DOHH2 (cell line): Measurements from ENCODE around the gene TUSC1.
"Not testable (repeated sequence)": the region's sequence is repeated elsewhere in the genome, so short reads cannot be mapped to it uniquely, and the experiment has no call there.

Experiments
- H3F3A ChIP-seq: fragments of 200-600 bp; sonication (generic), shearing (Covaris generic); 2 replicates; pipeline ENCODE4 v1.6.0; 2016; ENCODE audit warnings: antibody characterized with exemption, mild to moderate bottlenecking; ENCODE audit not compliant: control insufficient read depth, insufficient read depth
- H3K27ac ChIP-seq: fragments of 200-600 bp; sonication (generic); 2 replicates; pipeline ENCODE4 v1.5.1; 2014; ENCODE audit warnings: low read depth, mild to moderate bottlenecking, low read length, moderate library complexity
- H3K27me3 ChIP-seq: fragments of 200-600 bp; sonication (generic); 2 replicates; pipeline ENCODE4 v1.6.1; 2014; ENCODE audit warnings: mild to moderate bottlenecking, low read length, mixed read lengths; ENCODE audit not compliant: control insufficient read depth
- H3K36me3 ChIP-seq: fragments of 200-600 bp; sonication (generic); 2 replicates; pipeline ENCODE4 v1.6.1; 2014; ENCODE audit warnings: mild to moderate bottlenecking, low read length, moderate library complexity, mixed read lengths; ENCODE audit not compliant: control insufficient read depth
- H3K4me1 ChIP-seq: fragments of 200-600 bp; sonication (generic); 2 replicates; pipeline ENCODE4 v1.6.1; 2014; ENCODE audit warnings: mild to moderate bottlenecking, low read length, mixed read lengths; ENCODE audit not compliant: control insufficient read depth
- H3K4me2 ChIP-seq: fragments of 200-600 bp; sonication (generic); 2 replicates; pipeline ENCODE4 v1.6.0; 2014; ENCODE audit warnings: mild to moderate bottlenecking, low read length, moderate library complexity
- H3K4me3 ChIP-seq: fragments of 200-600 bp; sonication (generic); 2 replicates; pipeline ENCODE4 v1.5.1; 2014; ENCODE audit warnings: mild to moderate bottlenecking, low read length, mixed read lengths
- H3K79me2 ChIP-seq: fragments of 200-600 bp; sonication (generic); 2 replicates; pipeline ENCODE4 v1.6.1; 2014; ENCODE audit warnings: mild to moderate bottlenecking, low read length, mixed read lengths; ENCODE audit not compliant: control insufficient read depth
- H3K9me2 ChIP-seq: fragments of 200-600 bp; sonication (generic); replicated peaks from 2 replicates; pipeline ENCODE4 v1.6.1; 2014; ENCODE audit warnings: mild to moderate bottlenecking, low read length, mixed read lengths; ENCODE audit not compliant: control insufficient read depth
- H3K9me3 ChIP-seq: fragments of 200-600 bp; sonication (generic); 2 replicates; pipeline ENCODE4 v1.6.1; 2014; ENCODE audit warnings: antibody characterized with exemption, low read length, mixed read lengths; ENCODE audit not compliant: control insufficient read depth, insufficient read depth
- H4K20me1 ChIP-seq: fragments of 200-600 bp; sonication (generic); 2 replicates; pipeline ENCODE4 v1.6.0; 2014; ENCODE audit warnings: low read depth, mild to moderate bottlenecking, antibody characterized with exemption, low read length, moderate library complexity; ENCODE audit not compliant: control insufficient read depth, insufficient read depth
- CTCF ChIP-seq: fragments of 200-600 bp; sonication (generic); IDR thresholded peaks from one replicate; pipeline ENCODE4 v1.5.1; 2014; ENCODE audit warnings: antibody characterized with exemption, mild to moderate bottlenecking, low read depth, low read length; ENCODE audit not compliant: poor library complexity, severe bottlenecking
- EZH2phosphoT487 ChIP-seq: fragments of 200-600 bp; sonication (generic); IDR thresholded peaks from 2 replicates; pipeline ENCODE4 v1.6.1; 2017; ENCODE audit warnings: borderline replicate concordance, mild to moderate bottlenecking, antibody characterized with exemption, low read length, moderate library complexity, mixed read lengths

TUSC1 gene

GRCh38 chr9:25678846-25679360, 659 bp upstream of the TUSC1 start:
- H3K4me1 ChIP-seq, result no peaks in the 10 kb centered on the region
- TF ChIP-seq EZH2phosphoT487 (no peak), CTCF (no peak)
- H3K4me2 ChIP-seq, result no peak overlapping the region
- H3K27ac ChIP-seq, result no peak overlapping the region
- H3K9me2 ChIP-seq, result no peaks in the 10 kb centered on the region
- no peak overlapping the region for H3K4me3 ChIP-seq
- no peaks in the 10 kb centered on the region for H3F3A ChIP-seq
- H3K27me3 ChIP-seq, result no peaks in the 10 kb centered on the region
- H3K79me2 ChIP-seq, result no peaks in the 10 kb centered on the region
- H3K36me3 ChIP-seq, result no peaks in the 10 kb centered on the region
- H3K9me3 ChIP-seq, result peaks cover 11% of the 10 kb centered on the region; the same call in 1 of the 2 replicates
- H4K20me1 ChIP-seq, result no peaks in the 10 kb centered on the region

GRCh38 chr9:25677301-25678146, 720 bp downstream of the TUSC1 start:
- Histone ChIP-seq H3K27me3 (no peaks in the 10 kb centered on the region), H3K4me1 (no peaks in the 10 kb centered on the region), H3K27ac (no peak overlapping the region), H3K9me2 (no peaks in the 10 kb centered on the region), H3K4me3 (no peak overlapping the region), H3K79me2 (no peaks in the 10 kb centered on the region), H3K9me3 (peaks cover 11% of the 10 kb centered on the region; the same call in 1 of the 2 replicates), H3K4me2 (no peak overlapping the region), H3F3A (no peaks in the 10 kb centered on the region), H3K36me3 (no peaks in the 10 kb centered on the region), H4K20me1 (no peaks in the 10 kb centered on the region)
- TF ChIP-seq CTCF (no peak), EZH2phosphoT487 (no peak)

- H3K27ac ChIP-seq, H3K4me2 ChIP-seq, H3K27me3 ChIP-seq, H3F3A ChIP-seq, H3K4me1 ChIP-seq, H3K4me3 ChIP-seq, H3K79me2 ChIP-seq, H3K9me2 ChIP-seq, H4K20me1 ChIP-seq, H3K36me3 ChIP-seq: not testable (repeated sequence)
- H3K9me3 ChIP-seq, result peaks cover 11% of the 10 kb centered on the region; the same call in 1 of the 2 replicates
Observed at GRCh38 chr9:25675858-25676257, 2.4 kb downstream of the TUSC1 start.

DNA sequence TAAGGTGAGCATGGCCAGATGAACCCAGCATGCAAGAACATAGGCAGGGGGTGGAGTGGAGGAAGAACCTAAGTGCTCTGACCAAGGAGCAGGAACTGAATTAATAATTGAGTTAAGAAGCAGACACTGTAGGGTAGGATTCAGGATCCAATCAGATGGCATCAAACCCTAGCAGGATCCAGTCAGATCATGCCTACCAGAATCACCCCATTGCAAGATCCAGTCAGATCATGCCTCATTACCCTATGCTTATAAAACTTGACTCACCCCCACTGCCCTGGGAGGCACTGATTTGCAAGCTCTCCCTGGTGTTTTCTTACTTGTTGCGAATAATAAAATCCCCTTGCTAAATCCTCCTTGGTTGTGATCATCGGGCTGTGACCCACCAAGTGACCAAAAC, 19.7 kb downstream of the TUSC1 start:
- Histone ChIP-seq H3K9me3 (no peaks in the 10 kb centered on the region), H3F3A (no peaks in the 10 kb centered on the region), H3K9me2 (no peaks in the 10 kb centered on the region), H4K20me1 (no peaks in the 10 kb centered on the region), H3K27me3 (no peaks in the 10 kb centered on the region), H3K36me3 (no peaks in the 10 kb centered on the region), H3K4me2 (no peak overlapping the region), H3K4me3 (no peak overlapping the region), H3K27ac (no peak overlapping the region), H3K4me1 (no peaks in the 10 kb centered on the region), H3K79me2 (no peaks in the 10 kb centered on the region)
- no peak for TF ChIP-seq CTCF
